ENCODE results near the gene IRF2.

The IRF2 gene

GRCh38 chr4:184432127-184432922, 42.0 kb downstream of the IRF2 start:
- no peak for DNase-seq (ENCODE audit: low read depth)

GRCh38 chr4:184430163-184430562, 44.2 kb downstream of the IRF2 start:
- DNase-seq (ENCODE audit: low read depth): no peak

- no peak for DNase-seq (ENCODE audit: low read depth)
Measured at GRCh38 chr4:184428787-184429186, 45.6 kb downstream of the IRF2 start.

GRCh38 chr4:184427687-184428086, 46.7 kb downstream of the IRF2 start:
- DNase-seq (ENCODE audit: low read depth): no peak

- no peak for DNase-seq (ENCODE audit: low read depth)
Measured at GRCh38 chr4:184427093-184427492, 47.3 kb downstream of the IRF2 start.

GRCh38 chr4:184424993-184425758, 49.2 kb downstream of the IRF2 start:
- DNase-seq (ENCODE audit: low read depth): no peak

- DNase-seq (ENCODE audit: low read depth): no peak
Measured at GRCh38 chr4:184424279-184424678, 50.1 kb downstream of the IRF2 start.

GRCh38 chr4:184423003-184423686, 51.2 kb downstream of the IRF2 start:
- DNase-seq (ENCODE audit: low read depth): no peak

GRCh38 chr4:184422378-184422777, 52.0 kb downstream of the IRF2 start:
- no peak for DNase-seq (ENCODE audit: low read depth)

- DNase-seq (ENCODE audit: low read depth): no peak
Measured at GRCh38 chr4:184421533-184422155, 52.7 kb downstream of the IRF2 start.

GRCh38 chr4:184420881-184421416, 53.4 kb downstream of the IRF2 start:
- no peak for DNase-seq (ENCODE audit: low read depth)

GRCh38 chr4:184420402-184420801, 53.9 kb downstream of the IRF2 start:
- DNase-seq (ENCODE audit: low read depth): no peak

GRCh38 chr4:184419976-184420375, 54.4 kb downstream of the IRF2 start:
- no peak for DNase-seq (ENCODE audit: low read depth)

- no peak for DNase-seq (ENCODE audit: low read depth)
Measured at GRCh38 chr4:184417802-184418511, 56.4 kb downstream of the IRF2 start.

GRCh38 chr4:184416913-184417734, 57.2 kb downstream of the IRF2 start:
- DNase-seq (ENCODE audit: low read depth): no peak

GRCh38 chr4:184415071-184415470, 59.3 kb downstream of the IRF2 start:
- no peak for DNase-seq (ENCODE audit: low read depth)

- no peak for DNase-seq (ENCODE audit: low read depth)
Measured at GRCh38 chr4:184413261-184414046, 60.9 kb downstream of the IRF2 start.

- DNase-seq (ENCODE audit: low read depth): no peak
Measured at GRCh38 chr4:184410748-184411147, 63.6 kb downstream of the IRF2 start.

GRCh38 chr4:184409911-184410692, 64.2 kb downstream of the IRF2 start:
- DNase-seq (ENCODE audit: low read depth): peak; percentile 10

Measured in activated T-cell treated with anti-CD3 and anti-CD28 coated beads for 1 hour (primary cell).